Measurements from ENCODE around the gene NPIPA5. TPM values are rescaled to one million over a fixed set of nuclear protein-coding genes. Genes with fewer than 3 reads are reported as not detected.
A peak's percentile ranks its signal among the peaks of the same experiment; 100 is the strongest.
"Not testable (repeated sequence)": the region's sequence is repeated elsewhere in the genome, so short reads cannot be mapped to it uniquely, and the experiment has no call there.

NPIPA5 gene
- total RNA-seq, 1 donor from 2014 or later: 1.2 TPM

GRCh38 chr16:15396948-15397594, 19.0 kb upstream of the NPIPA5 start:
- TF ChIP-seq, protein P1, sequence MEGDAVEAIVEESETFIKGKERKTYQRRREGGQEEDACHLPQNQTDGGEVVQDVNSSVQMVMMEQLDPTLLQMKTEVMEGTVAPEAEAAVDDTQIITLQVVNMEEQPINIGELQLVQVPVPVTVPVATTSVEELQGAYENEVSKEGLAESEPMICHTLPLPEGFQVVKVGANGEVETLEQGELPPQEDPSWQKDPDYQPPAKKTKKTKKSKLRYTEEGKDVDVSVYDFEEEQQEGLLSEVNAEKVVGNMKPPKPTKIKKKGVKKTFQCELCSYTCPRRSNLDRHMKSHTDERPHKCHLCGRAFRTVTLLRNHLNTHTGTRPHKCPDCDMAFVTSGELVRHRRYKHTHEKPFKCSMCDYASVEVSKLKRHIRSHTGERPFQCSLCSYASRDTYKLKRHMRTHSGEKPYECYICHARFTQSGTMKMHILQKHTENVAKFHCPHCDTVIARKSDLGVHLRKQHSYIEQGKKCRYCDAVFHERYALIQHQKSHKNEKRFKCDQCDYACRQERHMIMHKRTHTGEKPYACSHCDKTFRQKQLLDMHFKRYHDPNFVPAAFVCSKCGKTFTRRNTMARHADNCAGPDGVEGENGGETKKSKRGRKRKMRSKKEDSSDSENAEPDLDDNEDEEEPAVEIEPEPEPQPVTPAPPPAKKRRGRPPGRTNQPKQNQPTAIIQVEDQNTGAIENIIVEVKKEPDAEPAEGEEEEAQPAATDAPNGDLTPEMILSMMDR (IDR thresholded peaks at IDR 0.05; ENCODE audit: partially characterized antibody, unreplicated experiment): no peak
- Mint-ChIP-seq H3K27ac (ENCODE audit: unreplicated experiment) (no peak overlapping the region), H3K9me3 (ENCODE audit: unreplicated experiment) (peaks cover 3% of the 10 kb centered on the region), H3K4me1 (ENCODE audit: low read depth, unreplicated experiment) (no peaks in the 10 kb centered on the region), H3K36me3 (ENCODE audit: unreplicated experiment) (no peaks in the 10 kb centered on the region), H3K4me3 (ENCODE audit: unreplicated experiment) (no peak overlapping the region), H3K27me3 (ENCODE audit: unreplicated experiment) (peaks cover 8% of the 10 kb centered on the region)
- no peak for DNase-seq

GRCh38 chr16:15396509-15396829, 18.4 kb upstream of the NPIPA5 start:
- not testable (repeated sequence) for H3K27me3 Mint-ChIP-seq (ENCODE audit: unreplicated experiment); H3K36me3 Mint-ChIP-seq (ENCODE audit: unreplicated experiment); H3K4me1 Mint-ChIP-seq (ENCODE audit: low read depth, unreplicated experiment); H3K9me3 Mint-ChIP-seq (ENCODE audit: unreplicated experiment); H3K27ac Mint-ChIP-seq (ENCODE audit: unreplicated experiment); DNase-seq
- H3K4me3 Mint-ChIP-seq (ENCODE audit: unreplicated experiment): peak overlapping the region; percentile 64

DNA sequence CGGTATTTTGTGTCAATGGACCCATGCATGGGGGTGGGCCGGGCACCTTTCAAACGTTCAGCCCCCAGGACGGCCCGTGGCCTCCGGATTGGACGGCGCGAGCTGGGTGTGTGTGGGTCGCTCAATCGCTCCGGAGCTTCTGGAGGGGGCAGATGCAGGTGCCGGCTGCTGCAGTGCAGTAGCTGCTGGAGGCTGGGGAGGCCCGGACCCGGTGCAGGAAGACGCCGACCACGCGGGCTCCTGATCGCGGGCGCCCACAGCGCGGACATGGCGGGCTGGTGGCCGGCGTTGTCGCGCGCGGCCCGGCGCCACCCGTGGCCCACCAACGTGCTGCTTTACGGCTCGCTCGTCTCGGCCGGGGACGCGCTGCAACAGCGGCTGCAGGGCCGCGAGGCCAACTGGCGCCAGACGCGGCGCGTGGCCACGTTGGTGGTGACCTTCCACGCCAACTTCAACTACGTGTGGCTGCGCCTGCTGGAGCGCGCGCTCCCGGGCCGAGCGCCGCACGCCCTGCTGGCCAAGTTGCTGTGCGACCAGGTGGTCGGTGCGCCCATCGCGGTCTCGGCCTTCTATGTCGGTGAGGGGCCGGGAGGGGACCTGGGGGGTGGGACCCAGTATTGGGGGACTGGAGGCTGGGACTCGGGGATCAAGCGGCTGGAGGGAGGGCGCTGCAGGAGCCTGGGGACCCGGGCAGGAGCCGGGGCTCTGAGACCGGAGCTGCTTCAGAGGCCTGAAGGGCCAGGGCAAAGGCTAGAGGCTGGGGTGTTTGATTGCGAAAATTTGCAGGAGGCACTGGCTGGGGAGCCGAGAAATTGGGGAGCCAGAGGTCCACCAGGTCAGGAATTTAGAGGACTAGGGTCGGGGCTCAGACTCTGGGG, 17.8 kb upstream of the NPIPA5 start, which contains the start of gene MPV17L:
Gene MPV17L (plus strand): TSS at position 124 of the 878 bp plus-strand sequence. CDS start 144 bp downstream, at position 268.
- H3K9me3 Mint-ChIP-seq (ENCODE audit: unreplicated experiment); H3K27ac Mint-ChIP-seq (ENCODE audit: unreplicated experiment); H3K27me3 Mint-ChIP-seq (ENCODE audit: unreplicated experiment); H3K36me3 Mint-ChIP-seq (ENCODE audit: unreplicated experiment); H3K4me1 Mint-ChIP-seq (ENCODE audit: low read depth, unreplicated experiment): not testable (repeated sequence)
- DNase-seq: peak; percentile 56
- H3K4me3 Mint-ChIP-seq (ENCODE audit: unreplicated experiment): peak within 1 kb of the TSS; percentile 64

DNA sequence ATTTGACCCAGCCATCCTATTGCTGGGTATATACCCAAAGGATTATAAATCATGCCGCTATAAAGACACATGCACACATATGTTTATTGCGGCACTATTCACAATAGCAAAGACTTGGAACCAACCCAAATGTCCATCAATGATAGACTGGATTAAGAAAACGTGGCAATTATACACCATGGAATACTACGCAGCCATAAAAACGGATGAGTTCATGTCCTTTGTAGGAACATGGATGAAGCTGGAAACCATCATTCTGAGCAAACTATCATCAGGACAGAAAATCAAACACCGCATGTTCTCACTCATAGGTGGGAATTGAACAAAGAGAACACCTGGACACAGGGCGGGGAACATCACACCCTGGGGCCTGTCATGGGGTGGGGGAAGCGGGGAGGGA, 14.9 kb upstream of the NPIPA5 start:
- H3K9me3 Mint-ChIP-seq (ENCODE audit: unreplicated experiment); H3K27me3 Mint-ChIP-seq (ENCODE audit: unreplicated experiment); H3K27ac Mint-ChIP-seq (ENCODE audit: unreplicated experiment): not testable (repeated sequence)

GRCh38 chr16:15389916-15390315, 11.8 kb upstream of the NPIPA5 start:
- not testable (repeated sequence) for H3K4me1 Mint-ChIP-seq (ENCODE audit: low read depth, unreplicated experiment); H3K9me3 Mint-ChIP-seq (ENCODE audit: unreplicated experiment); H3K36me3 Mint-ChIP-seq (ENCODE audit: unreplicated experiment); H3K27me3 Mint-ChIP-seq (ENCODE audit: unreplicated experiment); DNase-seq; H3K27ac Mint-ChIP-seq (ENCODE audit: unreplicated experiment); H3K4me3 Mint-ChIP-seq (ENCODE audit: unreplicated experiment)

More for the DNA sequence above, 14.9 kb upstream of the NPIPA5 start:
- not testable (repeated sequence) for DNase-seq; H3K4me1 Mint-ChIP-seq (ENCODE audit: low read depth, unreplicated experiment); H3K36me3 Mint-ChIP-seq (ENCODE audit: unreplicated experiment); H3K4me3 Mint-ChIP-seq (ENCODE audit: unreplicated experiment)

GRCh38 chr16:15388060-15388459, 10.0 kb upstream of the NPIPA5 start:
- H3K27ac Mint-ChIP-seq (ENCODE audit: unreplicated experiment); H3K27me3 Mint-ChIP-seq (ENCODE audit: unreplicated experiment); DNase-seq; H3K36me3 Mint-ChIP-seq (ENCODE audit: unreplicated experiment); H3K4me1 Mint-ChIP-seq (ENCODE audit: low read depth, unreplicated experiment); H3K9me3 Mint-ChIP-seq (ENCODE audit: unreplicated experiment); H3K4me3 Mint-ChIP-seq (ENCODE audit: unreplicated experiment): not testable (repeated sequence)

GRCh38 chr16:15382810-15383209, 4.7 kb upstream of the NPIPA5 start:
- H3K9me3 Mint-ChIP-seq (ENCODE audit: unreplicated experiment); H3K27me3 Mint-ChIP-seq (ENCODE audit: unreplicated experiment); H3K36me3 Mint-ChIP-seq (ENCODE audit: unreplicated experiment); DNase-seq; H3K27ac Mint-ChIP-seq (ENCODE audit: unreplicated experiment); H3K4me3 Mint-ChIP-seq (ENCODE audit: unreplicated experiment); H3K4me1 Mint-ChIP-seq (ENCODE audit: low read depth, unreplicated experiment): not testable (repeated sequence)

- not testable (repeated sequence) for H3K9me3 Mint-ChIP-seq (ENCODE audit: unreplicated experiment); H3K36me3 Mint-ChIP-seq (ENCODE audit: unreplicated experiment); DNase-seq; H3K27me3 Mint-ChIP-seq (ENCODE audit: unreplicated experiment); H3K27ac Mint-ChIP-seq (ENCODE audit: unreplicated experiment); H3K4me1 Mint-ChIP-seq (ENCODE audit: low read depth, unreplicated experiment); H3K4me3 Mint-ChIP-seq (ENCODE audit: unreplicated experiment)
These were observed 20.6 kb downstream of the NPIPA5 start for GRCh38 chr16:15357495-15357894.

GRCh38 chr16:15354846-15355245, 23.2 kb downstream of the NPIPA5 start:
- not testable (repeated sequence) for H3K4me3 Mint-ChIP-seq (ENCODE audit: unreplicated experiment); H3K9me3 Mint-ChIP-seq (ENCODE audit: unreplicated experiment); H3K4me1 Mint-ChIP-seq (ENCODE audit: low read depth, unreplicated experiment); H3K27ac Mint-ChIP-seq (ENCODE audit: unreplicated experiment); H3K36me3 Mint-ChIP-seq (ENCODE audit: unreplicated experiment); H3K27me3 Mint-ChIP-seq (ENCODE audit: unreplicated experiment); DNase-seq

GRCh38 chr16:15352852-15353251, 25.2 kb downstream of the NPIPA5 start:
- H3K4me1 Mint-ChIP-seq (ENCODE audit: low read depth, unreplicated experiment); H3K9me3 Mint-ChIP-seq (ENCODE audit: unreplicated experiment); H3K4me3 Mint-ChIP-seq (ENCODE audit: unreplicated experiment); H3K36me3 Mint-ChIP-seq (ENCODE audit: unreplicated experiment); H3K27ac Mint-ChIP-seq (ENCODE audit: unreplicated experiment); DNase-seq; H3K27me3 Mint-ChIP-seq (ENCODE audit: unreplicated experiment): not testable (repeated sequence)

GRCh38 chr16:15351745-15352144, 26.3 kb downstream of the NPIPA5 start:
- not testable (repeated sequence) for H3K4me1 Mint-ChIP-seq (ENCODE audit: low read depth, unreplicated experiment)

More at GRCh38 chr16:15351745-15352144, 26.3 kb downstream of the NPIPA5 start:
- H3K4me3 Mint-ChIP-seq (ENCODE audit: unreplicated experiment); H3K36me3 Mint-ChIP-seq (ENCODE audit: unreplicated experiment); DNase-seq; H3K27me3 Mint-ChIP-seq (ENCODE audit: unreplicated experiment); H3K9me3 Mint-ChIP-seq (ENCODE audit: unreplicated experiment); H3K27ac Mint-ChIP-seq (ENCODE audit: unreplicated experiment): not testable (repeated sequence)
